ENCODE data around the gene SPATC1L.
A peak's percentile ranks its signal among the peaks of the same experiment; 100 is the strongest.

The SPATC1L gene

GRCh38 chr21:46219591-46220239 is 35.5 kb upstream of the SPATC1L start:
- Mint-ChIP-seq H3K27ac (no peak overlapping the region), H3K9me3 (no peaks in the 10 kb centered on the region), H3K4me3 (no peak overlapping the region), H3K27me3 (no peaks in the 10 kb centered on the region), H3K4me1 (peaks cover 7% of the 10 kb centered on the region)
- ATAC-seq = no peak
- DNase-seq = no peak

- Mint-ChIP-seq H3K27me3 (no peaks in the 10 kb centered on the region), H3K27ac (peak overlapping the region; percentile 41 to 84), H3K4me3 (no peak overlapping the region), H3K4me1 (peaks cover 7% of the 10 kb centered on the region), H3K9me3 (no peaks in the 10 kb centered on the region)
- no peak for ATAC-seq
- DNase-seq = no peak
Observed at GRCh38 chr21:46218906-46219590, 34.8 kb upstream of the SPATC1L start.

- H3K27me3 Mint-ChIP-seq = no peaks in the 10 kb centered on the region
- H3K4me1 Mint-ChIP-seq = peaks cover 6% of the 10 kb centered on the region
- ATAC-seq = no peak
- no peak for DNase-seq
- H3K4me3 Mint-ChIP-seq = no peak overlapping the region
- H3K9me3 Mint-ChIP-seq = no peaks in the 10 kb centered on the region
- no peak overlapping the region for H3K27ac Mint-ChIP-seq
Observed at GRCh38 chr21:46217511-46218196, 33.4 kb upstream of the SPATC1L start.

- H3K4me1 Mint-ChIP-seq = no peaks in the 10 kb centered on the region
- peak overlapping the region; percentile 45 to 91 for H3K27ac Mint-ChIP-seq
Observed at GRCh38 chr21:46216132-46216747, 32.0 kb upstream of the SPATC1L start.

GRCh38 chr21:46215436-46216131 is 31.3 kb upstream of the SPATC1L start:
- peak; percentile 42 for ATAC-seq
- H3K27ac Mint-ChIP-seq = peak overlapping the region; percentile 34 to 91

More at GRCh38 chr21:46216132-46216747, 32.0 kb upstream of the SPATC1L start:
- H3K9me3 Mint-ChIP-seq = no peaks in the 10 kb centered on the region
- no peak for ATAC-seq
- DNase-seq = no peak
- H3K4me3 Mint-ChIP-seq = no peak overlapping the region
- no peaks in the 10 kb centered on the region for H3K27me3 Mint-ChIP-seq

GRCh38 chr21:46214478-46215340 is 30.4 kb upstream of the SPATC1L start:
- H3K27ac Mint-ChIP-seq = no peak overlapping the region
- no peaks in the 10 kb centered on the region for H3K27me3 Mint-ChIP-seq
- no peak overlapping the region for H3K4me3 Mint-ChIP-seq
- DNase-seq (peak in 1 of 2 donors; percentile 2), ATAC-seq (peak; percentile 5)
- H3K9me3 Mint-ChIP-seq = no peaks in the 10 kb centered on the region
- no peaks in the 10 kb centered on the region for H3K4me1 Mint-ChIP-seq

More at GRCh38 chr21:46215436-46216131, 31.3 kb upstream of the SPATC1L start:
- no peaks in the 10 kb centered on the region for H3K27me3 Mint-ChIP-seq
- H3K9me3 Mint-ChIP-seq = no peaks in the 10 kb centered on the region
- H3K4me1 Mint-ChIP-seq = no peaks in the 10 kb centered on the region
- DNase-seq = no peak
- no peak overlapping the region for H3K4me3 Mint-ChIP-seq

- DNase-seq (peak in 1 of 2 donors; percentile 5), ATAC-seq (no peak)
- peak overlapping the region in 1 of 2 donors; percentile 25 for H3K27ac Mint-ChIP-seq
Observed at GRCh38 chr21:46213620-46214286, 29.5 kb upstream of the SPATC1L start.

GRCh38 chr21:46212721-46213484 is 28.6 kb upstream of the SPATC1L start:
- Mint-ChIP-seq H3K4me1 (no peaks in the 10 kb centered on the region), H3K27ac (no peak overlapping the region), H3K9me3 (no peaks in the 10 kb centered on the region)

More at GRCh38 chr21:46213620-46214286, 29.5 kb upstream of the SPATC1L start:
- no peaks in the 10 kb centered on the region for H3K9me3 Mint-ChIP-seq
- no peaks in the 10 kb centered on the region for H3K27me3 Mint-ChIP-seq
- H3K4me1 Mint-ChIP-seq = no peaks in the 10 kb centered on the region
- no peak overlapping the region for H3K4me3 Mint-ChIP-seq

GRCh38 chr21:46211786-46212720 is 27.8 kb upstream of the SPATC1L start:
- Mint-ChIP-seq H3K9me3 (no peaks in the 10 kb centered on the region), H3K4me1 (no peaks in the 10 kb centered on the region), H3K27ac (no peak overlapping the region), H3K27me3 (no peaks in the 10 kb centered on the region), H3K4me3 (no peak overlapping the region)
- ATAC-seq (no peak), DNase-seq (no peak)

More at GRCh38 chr21:46212721-46213484, 28.6 kb upstream of the SPATC1L start:
- Mint-ChIP-seq H3K4me3 (no peak overlapping the region), H3K27me3 (no peaks in the 10 kb centered on the region)
- no peak for ATAC-seq
- no peak for DNase-seq

GRCh38 chr21:46211376-46211775 is 27.1 kb upstream of the SPATC1L start:
- no peaks in the 10 kb centered on the region for H3K27me3 Mint-ChIP-seq
- H3K27ac Mint-ChIP-seq = peak overlapping the region in 1 of 2 donors; percentile 79
- H3K9me3 Mint-ChIP-seq = no peaks in the 10 kb centered on the region
- no peaks in the 10 kb centered on the region for H3K4me1 Mint-ChIP-seq
- H3K4me3 Mint-ChIP-seq = no peak overlapping the region
- ATAC-seq (no peak), DNase-seq (no peak)

GRCh38 chr21:46210378-46211136 is 26.3 kb upstream of the SPATC1L start:
- no peaks in the 10 kb centered on the region for H3K4me1 Mint-ChIP-seq
- no peaks in the 10 kb centered on the region for H3K27me3 Mint-ChIP-seq
- H3K4me3 Mint-ChIP-seq = no peak overlapping the region
- ATAC-seq (no peak), DNase-seq (no peak)
- H3K27ac Mint-ChIP-seq = no peak overlapping the region
- H3K9me3 Mint-ChIP-seq = no peaks in the 10 kb centered on the region
